NCI-H524 (cell line): ENCODE results near the gene RASGEF1C.
"Not testable (repeated sequence)": the region's sequence is repeated elsewhere in the genome, so short reads cannot be mapped to it uniquely, and the experiment has no call there.

Source experiments
- DNase-seq, 2 experiments: peaks; one replicate each; lab custom pipeline; 2025; lab: John Stamatoyannopoulos, UW

Gene RASGEF1C

DNA sequence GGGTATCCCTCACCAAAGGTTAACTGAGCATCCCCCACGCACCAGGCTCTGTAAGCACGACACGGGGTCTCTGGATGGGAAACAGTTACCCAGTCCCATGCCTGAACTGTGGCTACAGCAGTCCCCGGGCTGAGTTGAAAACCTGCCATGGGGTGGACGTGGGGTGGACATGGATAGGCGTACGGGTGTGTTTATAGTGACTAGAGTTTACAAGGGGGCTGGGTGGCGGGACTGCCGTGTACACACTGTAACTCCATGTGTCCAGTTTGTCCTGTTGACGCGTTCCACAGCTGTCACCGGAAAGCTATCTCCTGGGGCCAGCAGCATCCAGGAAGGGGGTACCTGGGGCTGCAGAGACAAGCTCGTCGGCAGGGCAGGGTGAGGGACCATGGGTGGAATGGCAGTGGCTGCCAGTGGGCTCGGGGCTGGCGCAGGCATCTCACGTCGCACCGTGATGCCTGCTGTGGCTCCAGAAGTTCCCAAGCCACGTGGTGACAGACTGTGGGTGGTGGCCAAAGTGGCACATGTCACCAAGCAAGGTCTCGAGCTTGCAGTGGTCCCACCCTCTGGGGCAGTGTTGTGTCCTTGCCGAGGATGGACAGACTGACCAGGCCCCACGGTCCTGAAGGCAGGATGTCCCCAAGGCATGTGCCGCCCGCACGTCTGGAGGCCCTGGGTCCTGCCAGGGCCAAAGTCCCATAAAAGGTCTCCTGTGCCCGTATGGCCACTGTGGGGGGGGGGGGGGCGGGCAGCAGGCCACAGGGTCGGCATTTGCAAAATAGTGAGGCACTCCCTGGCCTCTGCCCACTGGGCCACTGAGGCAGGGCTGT is 108.2 kb downstream of the RASGEF1C start:
- no peak for DNase-seq

DNA sequence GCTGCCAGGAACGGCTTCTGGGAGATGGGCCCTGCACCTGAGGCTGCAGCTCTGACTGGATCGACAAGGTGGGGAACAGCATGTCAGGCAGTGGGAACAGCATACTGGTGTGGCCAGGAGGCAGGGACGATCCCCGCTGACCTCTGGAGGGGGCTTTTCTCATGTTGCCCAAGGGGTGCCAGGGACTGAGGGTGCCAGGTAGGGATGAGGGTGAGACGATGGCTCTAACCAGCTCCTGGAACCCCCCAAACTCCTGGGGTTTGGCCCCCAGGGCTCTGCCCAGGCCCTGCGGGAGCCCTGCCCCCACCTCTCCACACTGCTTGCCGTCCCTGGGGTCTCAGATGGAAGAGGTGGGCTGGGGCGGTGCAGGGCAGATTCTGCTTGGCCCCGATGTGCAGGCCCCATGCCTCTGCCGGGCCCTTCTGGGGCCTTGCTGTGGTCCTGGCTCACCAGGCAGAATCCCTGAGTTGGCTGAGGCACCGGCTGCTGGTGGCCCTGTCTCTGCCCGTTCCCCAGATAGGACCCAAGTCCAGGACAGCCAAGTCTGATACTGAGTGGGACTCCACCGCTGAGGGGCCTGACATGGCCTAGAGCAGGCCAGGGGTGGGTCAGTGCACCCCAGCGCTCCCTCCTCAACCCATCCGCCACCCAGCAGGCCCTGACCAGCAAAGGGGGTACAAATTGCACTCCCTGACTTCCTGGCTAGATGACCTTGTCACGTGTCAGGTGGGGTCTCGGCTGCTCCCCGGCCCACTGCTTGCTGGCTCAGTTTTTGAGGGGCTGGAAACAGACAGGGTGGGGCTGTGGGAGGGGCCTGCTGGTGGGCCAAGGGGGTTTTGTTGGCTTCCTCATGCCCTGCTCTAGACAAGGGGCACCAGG is 109.0 kb downstream of the RASGEF1C start:
- DNase-seq, result no peak

DNA sequence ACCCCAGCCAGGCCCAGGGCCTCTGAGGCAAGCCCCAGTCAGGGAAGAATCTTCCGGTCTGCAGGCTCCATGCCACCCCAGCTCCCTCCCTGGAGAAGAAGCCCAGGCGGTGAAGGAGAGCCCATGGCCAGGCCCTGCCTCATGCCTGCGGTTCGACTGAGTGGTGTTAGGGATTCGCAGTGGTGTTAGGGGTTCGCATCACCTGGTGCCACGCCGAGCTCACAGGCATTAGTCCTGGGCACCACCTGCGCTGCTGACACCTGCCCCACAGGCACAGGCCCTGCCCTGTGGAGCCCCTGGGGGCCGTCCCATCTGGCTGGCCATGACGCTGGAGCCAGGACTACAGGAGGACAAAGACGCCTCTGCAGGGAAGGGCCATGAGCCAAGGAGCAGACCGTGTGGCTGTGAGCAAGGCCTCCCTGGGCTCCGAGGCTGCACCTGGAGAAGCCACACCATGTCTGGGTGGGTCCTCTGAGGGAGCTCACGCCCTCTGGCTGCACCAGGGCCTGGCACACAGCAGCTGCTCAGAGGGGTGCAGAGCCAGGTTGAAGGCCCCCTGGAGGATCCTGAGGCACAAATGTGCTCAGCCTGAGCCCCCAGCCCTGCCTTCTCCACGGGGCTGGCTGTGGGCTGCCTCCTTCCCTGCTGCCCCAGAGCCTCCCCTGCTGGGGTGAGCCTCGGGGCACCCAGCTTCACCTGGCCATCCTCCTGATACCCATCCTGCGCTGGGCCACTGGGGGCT is 109.8 kb downstream of the RASGEF1C start:
- peak in 1 of 2 experiments; percentile 12 for DNase-seq

DNA sequence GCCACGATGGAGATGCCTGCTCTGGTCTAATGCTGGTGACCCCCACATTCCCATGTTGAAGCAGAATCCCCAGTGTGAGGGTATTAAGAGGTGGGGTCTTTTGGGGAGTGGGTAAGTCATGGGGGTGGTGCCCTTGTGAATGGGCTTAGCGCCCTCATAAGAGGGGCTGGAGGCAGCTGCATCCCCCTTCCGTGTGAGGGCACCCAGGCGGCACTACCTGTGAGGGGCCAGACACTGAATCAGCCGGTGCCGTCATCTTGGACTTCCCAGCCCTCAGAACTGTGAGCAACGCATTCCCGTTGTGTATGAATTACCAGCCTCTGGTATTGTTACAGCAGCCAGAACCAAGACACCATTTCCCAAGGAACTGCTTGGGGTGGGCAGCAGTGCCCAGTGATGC is 110.5 kb downstream of the RASGEF1C start:
- no peak for DNase-seq

DNA sequence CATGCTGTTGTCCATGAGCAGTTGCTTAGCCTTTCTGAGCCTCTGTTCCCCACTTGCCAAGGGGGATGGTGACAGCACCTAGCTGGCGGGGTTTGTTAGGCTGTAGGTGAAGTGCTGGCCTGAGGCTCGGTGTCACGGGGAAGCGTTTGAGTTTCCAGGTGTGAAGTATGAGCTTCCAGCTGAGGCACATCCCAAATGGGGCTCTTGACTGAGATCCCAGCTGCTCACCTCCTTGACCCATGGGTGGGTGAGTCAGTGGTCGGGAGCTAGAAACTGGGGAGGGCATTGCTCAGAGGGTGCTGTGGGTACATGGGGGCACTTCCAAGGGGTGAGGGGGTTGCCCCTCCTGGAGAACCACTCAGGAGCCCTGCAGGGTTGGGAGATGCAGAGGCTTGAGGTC is 111.1 kb downstream of the RASGEF1C start:
- DNase-seq, result no peak

DNA sequence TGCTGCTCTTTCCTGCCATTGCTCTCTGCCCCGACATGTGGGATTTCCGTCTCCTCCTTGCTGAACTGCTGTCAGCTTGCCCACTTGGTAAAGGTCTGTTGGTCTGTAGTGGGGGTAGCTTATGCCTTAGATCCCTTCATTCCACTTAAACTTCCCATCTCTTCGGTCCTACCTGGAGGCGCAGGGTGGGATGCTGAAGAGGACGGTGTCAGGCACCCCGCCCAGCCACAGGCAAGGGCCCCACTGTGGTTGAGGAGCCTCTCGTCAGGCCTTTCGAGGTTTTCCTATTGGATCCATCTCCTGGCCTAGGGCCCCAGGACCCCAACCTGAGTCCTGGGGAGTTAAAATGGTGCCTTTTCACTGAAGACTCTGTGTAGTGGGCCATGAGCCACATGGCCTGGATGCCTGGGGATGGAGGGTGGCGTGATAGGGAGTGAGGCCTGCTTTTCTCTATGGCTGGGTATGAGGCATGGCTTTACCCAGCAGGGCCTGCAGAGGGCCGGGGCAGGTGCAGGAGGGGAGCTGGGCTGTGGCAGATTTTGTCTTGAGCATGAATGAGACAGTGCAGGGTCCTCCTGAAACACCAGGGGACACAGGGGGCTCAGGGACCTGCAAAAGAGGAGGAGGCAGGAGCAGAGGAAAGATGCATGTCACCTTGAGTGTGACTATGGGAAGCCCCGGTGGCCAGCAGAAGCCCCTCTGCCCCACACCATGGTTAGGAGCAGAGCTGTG is 111.7 kb downstream of the RASGEF1C start:
- no peak for DNase-seq

DNA sequence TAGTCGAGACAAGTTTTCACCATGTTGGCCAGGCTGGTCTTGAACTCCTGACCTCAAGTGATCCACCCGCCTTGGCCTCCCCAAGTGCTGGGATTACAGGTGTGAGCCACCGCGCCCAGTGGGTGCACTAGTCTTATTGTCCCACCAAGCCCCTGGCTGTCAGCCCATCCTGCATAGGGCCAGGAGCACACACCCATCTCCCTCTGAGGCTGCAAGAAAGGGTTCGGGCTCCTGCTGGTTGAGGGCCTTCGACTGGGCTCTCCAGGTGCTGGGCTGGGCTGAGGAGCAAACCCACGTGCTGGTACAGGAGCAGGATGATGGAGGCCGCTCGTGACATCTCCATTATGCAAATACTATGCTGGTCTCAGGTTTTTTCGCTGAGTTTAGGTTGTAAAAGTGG is 112.4 kb downstream of the RASGEF1C start:
- no peak for DNase-seq

DNA sequence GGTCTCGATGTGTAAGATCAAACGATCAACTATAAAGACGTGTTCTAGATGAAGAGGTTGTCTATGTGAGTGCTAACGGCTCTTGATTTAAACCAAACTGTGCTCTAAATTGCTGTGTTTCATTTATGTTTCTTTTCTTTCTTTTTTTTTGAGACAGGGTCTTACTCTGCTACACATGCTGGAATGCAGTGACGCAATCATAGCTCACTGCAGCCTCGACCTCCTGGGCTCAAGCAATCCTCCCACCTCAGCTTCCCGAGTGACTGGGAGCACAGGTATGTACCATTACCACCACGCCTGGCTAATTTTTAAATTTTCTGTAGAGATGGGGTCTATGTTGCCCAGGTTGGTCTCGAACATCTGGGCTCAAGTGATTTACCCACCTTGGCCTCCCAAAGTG is 113.5 kb downstream of the RASGEF1C start:
- no peak for DNase-seq

DNA sequence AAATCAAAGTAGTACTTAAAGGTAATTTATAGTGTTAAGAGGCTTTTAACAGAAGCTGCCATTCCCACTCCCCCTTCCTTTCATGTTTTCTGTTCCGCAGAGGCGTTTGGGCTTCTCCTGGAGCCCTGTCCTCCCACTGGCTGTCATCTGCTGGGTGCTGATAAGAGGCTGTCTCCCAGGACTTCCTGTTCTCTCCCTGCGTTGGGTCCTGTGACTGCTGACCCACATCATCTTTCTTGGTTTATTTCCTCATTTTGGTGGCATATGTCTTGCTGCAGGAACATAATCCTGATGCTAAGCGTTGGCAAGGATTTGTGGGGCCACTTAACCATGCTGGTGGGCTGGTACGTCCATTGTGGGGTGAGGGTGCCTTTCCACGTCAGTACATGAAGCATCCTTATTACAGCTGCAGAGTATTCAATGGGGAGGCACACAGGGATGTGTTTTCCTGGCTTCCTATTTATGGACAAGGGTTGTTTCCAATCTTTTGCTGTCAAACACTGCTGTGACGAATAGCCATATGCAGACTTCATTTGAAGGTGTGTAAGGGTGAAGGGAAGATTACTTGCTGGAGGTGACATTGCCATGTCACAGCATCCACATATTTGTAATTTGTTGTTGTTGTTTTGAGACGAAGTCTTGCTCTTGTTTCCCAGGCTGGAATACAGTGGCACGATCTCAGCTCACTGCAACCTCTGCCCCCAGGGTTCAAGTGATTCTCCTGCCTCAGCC is 115.2 kb downstream of the RASGEF1C start:
- DNase-seq, result peak; percentile 32 to 38

DNA sequence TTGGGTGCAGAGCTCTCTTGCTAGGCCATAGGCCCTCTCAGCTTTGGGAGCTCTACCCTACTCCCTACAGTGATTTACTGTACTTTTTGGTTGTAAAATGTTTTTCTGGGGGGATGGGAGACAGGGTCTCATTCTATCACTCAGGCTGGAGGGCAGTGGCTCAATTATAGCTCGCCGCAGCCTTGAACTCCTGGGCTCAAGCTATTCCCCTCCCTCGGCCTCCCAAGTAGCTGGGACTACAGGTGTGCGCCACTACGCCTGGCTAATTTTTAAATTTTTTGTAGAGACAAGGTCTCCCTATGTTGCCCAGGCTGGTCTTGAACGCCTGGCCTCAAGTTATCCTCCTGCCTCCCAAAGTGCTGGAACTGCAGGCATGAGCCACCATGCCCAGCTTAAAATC is 115.8 kb downstream of the RASGEF1C start:
- DNase-seq, result no peak

DNA sequence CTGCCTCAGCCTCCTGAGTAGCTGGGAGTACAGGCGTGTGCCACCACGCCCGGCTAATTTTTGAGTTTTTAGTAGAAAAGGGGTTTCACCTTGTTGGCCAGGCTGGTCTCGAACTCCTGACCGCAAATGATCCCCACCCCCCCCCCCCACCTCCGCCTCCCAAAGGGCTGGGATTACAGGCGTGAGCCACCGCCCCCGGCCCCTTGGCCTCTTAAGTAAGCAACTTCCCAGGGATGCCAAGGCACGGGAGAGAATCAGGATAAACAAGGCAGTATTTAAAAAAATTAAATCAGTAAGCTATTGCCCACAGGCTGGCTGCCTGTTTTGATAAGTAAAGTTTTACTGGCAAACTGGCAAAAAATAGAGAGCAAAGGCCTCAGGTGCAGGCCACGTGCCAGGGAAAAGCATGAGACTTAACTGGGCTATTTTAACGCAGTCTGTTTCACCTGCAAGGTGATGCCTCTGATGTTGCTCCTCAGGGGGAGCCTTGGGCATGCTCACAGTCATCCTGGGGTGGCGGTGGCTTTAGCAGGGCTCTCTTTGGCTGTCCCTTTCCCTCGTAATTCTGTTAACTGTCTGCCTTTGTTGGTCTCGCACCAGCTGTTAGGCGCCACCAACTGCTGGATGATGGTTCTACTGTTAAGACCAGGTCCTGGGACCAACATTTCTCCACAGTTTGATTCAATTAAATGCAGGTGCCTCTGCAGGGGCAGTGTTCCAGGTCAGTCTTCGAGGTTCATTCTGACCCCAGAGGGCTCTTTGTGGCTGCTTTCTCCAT is 118.1 kb downstream of the RASGEF1C start:
- peak; percentile 60 to 74 for DNase-seq

DNA sequence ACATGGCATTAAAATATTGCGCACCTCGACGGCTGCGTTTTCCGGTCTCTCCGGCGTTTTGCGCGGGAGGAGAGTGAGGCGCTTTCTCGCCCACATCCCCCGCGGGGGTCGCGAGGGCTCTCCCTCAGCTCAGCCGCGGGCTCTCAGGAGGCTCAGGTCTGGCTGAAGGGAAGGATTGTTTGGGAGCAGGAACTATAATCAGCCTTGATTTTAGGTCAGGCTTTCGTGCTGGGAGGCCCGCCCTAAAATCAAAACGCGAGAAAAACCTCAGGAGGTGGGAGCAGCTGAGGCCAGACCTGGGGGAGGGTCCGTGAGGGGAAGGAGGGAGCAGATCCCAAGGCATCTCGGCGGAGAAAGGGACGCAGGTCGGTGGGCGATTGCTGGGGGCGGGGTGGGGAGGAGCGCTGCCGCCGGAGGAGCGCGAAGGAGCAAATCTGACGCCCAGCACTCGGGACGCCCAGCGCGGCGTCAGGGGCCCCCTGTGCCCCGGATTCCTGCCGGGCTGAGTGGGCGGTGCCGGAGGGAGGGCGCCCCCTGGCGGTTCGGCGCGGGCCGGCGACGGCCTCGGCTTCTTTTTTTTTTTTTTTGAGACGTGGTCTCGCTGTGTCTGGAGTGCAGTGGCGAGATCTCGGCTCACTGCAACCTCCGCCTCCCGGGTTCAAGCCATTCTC is 118.8 kb downstream of the RASGEF1C start:
- DNase-seq, result peak; percentile 34 to 69

DNA sequence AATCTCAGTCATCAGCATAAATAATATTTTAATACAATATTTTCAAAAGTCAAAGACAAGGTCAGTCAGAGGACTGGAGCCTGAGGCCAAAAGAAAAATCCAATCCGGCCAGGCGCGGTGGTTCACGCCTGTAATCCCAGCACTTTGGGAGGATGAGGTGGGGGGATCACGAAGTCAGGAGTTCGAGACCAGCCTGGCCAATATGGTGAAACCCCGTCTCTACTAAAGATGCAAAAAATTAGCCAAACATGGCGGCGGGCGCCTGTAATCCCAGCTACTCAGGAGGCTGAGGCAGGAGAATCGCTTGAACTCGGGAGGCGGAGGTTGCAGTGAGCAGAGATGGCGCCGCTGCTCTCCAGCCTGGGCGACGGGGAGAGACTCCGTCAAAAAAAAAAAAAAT is 119.4 kb downstream of the RASGEF1C start:
- DNase-seq, result not testable (repeated sequence)

DNA sequence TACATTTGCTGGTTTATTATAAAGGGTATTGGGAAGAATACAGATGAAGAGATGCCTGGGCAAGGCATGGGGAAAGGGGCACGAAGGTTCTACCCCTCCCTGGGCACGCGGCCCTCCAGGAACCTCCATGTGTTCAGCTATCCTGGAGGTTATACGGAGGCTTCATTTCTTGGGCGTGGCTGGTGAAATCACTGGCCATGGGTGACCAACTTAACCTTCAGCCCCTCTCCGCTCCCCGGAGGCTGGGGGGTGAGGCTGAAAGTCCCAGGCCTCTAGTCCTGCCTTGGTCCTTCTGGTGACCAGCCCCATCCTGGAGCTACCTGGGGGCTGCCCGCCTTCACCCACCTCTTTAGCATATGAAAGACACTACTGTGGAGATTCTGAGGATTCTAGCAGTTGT is 120.5 kb downstream of the RASGEF1C start:
- DNase-seq, result no peak

DNA sequence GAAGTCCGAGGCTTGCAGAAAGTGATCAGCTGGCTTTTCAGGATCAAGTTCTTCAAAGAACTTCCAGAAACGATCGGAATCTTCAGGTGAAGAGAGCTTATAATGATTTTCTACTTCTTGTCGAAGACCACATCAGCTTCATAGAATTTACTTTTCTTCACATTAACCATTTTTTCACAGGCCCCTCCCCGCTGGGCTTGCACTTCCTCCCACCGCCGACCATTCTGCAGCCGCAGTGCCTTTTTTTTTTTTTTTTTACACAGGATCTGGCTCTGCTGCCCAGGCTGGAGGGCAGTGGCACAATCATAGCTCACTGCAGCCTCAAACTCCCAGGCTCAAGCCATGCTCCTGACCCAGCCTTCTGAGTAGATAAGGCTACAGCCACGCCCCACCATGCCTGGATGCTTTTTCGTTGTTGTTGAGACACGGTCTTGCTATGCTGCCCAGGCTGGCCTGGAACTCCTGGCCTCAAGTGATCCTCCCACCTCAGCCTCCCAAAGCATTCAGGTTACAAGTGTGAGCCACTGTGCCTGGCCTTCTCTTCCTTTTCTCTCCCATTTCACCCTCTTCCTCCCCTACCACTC is 122.1 kb downstream of the RASGEF1C start:
- no peak for DNase-seq

DNA sequence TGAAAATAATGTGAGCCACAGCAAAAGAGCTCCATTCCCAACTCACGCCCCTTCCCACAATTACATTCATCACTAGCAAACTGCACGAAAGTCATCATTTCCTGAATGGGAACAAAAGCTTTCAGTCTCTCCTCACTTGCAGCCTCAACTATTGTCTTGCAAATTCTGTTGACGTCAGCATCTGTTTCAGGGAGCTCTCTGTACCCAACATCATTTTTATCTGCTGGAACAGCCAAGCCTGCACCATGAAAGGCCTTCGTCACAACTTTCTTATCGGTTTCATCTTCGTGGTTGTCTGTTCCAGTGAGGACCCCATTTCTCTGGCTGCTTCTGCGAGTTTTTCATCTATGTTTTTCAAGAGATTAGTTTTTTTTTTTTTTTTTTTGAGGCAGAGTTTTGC is 123.2 kb downstream of the RASGEF1C start:
- DNase-seq, result no peak

DNA sequence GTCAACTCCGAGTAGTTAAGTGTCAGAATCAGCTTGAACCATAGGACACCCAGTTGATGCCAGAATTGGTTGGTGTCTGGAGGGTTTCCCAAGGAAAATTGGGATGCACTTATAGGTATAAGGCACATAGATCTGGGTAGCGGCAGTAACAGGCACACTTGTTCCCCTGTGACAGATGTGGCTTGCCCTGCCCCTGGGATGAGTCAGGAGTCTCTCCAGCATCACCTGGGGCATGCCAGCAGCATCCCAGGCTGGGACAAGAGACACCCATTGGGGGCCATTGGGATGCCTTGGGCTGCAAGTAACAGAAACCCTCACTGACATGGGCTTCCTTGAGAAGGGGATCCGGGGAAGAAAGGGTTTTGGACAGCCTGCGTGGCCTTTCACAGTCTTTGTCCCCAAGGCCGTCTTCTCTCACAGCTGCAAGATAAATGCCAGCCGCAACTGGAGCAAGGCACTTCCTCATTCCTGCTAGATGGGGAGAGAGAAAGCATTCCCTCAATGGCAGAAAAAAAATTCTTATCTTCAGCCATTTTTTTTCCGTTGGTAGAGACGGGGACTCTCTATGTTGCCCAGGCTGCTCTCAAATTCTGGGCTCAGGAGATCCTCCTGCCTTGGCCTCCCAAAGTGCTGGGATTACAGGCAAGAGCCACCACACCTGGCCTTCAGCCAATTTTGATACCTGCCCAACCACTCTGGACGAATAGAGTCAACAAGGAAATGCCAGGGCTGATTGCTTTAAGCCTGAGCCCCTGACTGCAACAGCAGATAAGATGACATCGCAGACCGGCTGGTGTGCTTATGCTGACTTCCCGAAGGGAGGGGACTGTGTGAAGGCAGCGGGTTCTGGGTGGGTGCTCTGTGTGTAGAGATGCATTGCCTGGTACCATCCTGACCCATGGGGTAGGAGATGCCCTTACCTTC is 124.1 kb downstream of the RASGEF1C start:
- DNase-seq, result no peak

DNA sequence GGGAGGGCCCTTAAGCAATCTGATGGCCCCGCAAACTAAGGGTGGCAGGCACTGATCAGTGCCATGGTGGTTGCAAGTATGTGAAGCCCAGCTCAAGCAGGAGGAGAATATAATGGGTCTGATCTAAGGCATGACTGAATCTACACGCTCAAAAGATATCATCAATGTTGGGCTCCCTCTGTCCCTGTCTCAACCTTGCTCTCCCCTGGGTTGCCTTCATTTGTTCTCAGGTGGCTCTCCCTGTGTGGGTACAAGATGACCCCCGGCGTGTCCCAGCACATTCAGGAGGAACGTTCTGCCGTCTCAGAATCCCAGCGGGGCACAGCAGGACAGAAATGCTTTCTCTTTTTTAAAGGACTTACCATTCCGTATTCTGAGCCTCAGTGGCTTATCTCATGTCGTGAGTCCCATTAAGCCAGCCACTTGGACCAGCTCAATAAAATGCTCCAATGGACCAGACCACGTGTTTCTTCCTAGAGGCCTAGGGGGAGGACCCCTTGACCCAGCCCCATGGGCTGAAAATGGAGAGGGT is 125.4 kb downstream of the RASGEF1C start:
- DNase-seq, result no peak
